ENCODE data around the gene CD58.

The CD58 gene

DNA sequence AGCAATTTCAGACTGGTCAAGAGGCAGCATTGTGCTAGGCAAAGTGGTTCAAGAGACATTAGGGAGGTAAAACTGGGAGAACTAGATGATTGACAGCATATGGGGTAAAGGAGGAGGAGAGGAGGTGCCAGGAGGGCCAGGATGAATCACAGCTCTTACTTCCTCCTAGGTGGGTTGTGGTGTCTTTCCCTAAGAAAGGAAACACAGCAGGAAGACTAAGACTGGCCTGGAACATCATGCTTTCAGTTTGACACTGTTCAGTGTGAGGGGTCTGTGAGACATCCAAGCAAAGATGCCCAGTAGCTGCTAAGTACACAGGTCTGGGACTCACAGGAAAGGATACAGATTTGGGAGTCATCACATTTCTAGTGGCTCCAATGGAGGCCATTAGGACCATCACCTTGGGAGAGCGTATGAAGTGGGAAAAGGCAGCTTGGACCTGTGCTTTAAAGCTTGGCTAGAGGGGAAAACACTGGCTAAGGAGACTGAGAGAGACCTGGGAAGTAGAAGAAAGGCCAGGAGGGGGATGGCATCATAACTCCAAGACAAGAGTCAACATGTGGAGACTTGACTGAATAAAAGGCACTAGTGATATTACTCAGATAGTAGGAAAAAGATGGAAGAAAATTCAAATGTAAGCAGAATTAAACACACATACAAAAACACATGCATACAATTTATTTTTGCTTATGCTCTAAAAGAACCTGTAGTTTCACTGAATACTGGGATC, 17.3 kb downstream of the CD58 start:
- TF ChIP-seq, protein P1, sequence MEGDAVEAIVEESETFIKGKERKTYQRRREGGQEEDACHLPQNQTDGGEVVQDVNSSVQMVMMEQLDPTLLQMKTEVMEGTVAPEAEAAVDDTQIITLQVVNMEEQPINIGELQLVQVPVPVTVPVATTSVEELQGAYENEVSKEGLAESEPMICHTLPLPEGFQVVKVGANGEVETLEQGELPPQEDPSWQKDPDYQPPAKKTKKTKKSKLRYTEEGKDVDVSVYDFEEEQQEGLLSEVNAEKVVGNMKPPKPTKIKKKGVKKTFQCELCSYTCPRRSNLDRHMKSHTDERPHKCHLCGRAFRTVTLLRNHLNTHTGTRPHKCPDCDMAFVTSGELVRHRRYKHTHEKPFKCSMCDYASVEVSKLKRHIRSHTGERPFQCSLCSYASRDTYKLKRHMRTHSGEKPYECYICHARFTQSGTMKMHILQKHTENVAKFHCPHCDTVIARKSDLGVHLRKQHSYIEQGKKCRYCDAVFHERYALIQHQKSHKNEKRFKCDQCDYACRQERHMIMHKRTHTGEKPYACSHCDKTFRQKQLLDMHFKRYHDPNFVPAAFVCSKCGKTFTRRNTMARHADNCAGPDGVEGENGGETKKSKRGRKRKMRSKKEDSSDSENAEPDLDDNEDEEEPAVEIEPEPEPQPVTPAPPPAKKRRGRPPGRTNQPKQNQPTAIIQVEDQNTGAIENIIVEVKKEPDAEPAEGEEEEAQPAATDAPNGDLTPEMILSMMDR (IDR thresholded peaks at IDR 0.05; ENCODE audit: low read depth, low read length), result no peak
- H3K4me3 ChIP-seq (ENCODE audit: low read depth, low read length), result no peak overlapping the region

DNA sequence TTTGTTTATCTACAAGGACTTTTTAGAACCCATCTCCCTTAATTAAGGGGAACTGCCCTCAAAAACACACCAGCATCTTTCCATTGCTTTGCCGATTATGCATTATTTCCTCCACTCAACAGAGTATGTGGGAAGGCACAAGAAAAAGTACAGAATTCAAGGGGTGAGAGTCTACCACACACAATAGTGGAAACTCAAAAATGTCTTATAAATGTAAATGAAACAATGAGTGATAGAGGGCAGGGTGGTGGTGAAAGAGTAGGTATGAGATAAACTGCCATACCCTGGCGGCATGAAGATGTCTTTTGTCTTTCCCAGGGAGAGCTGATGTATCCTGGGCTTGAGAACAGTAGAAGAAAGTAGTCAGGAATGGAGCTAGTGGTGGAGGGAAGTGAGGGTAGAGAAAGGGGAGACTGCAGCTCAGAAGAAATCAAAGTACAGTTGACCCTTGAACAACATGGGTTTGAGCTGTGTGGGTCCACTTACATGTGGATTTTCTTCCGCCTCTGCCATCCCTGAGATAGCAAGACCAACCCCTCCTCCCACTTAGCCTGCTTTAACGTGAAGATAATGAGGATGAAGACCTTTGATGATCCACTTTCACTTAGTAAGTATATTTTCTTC, 24.4 kb downstream of the CD58 start:
- TF ChIP-seq, protein P1 (IDR thresholded peaks at IDR 0.05; ENCODE audit: low read depth, low read length), result no peak
- H3K4me3 ChIP-seq (ENCODE audit: low read depth, low read length), result no peak overlapping the region

DNA sequence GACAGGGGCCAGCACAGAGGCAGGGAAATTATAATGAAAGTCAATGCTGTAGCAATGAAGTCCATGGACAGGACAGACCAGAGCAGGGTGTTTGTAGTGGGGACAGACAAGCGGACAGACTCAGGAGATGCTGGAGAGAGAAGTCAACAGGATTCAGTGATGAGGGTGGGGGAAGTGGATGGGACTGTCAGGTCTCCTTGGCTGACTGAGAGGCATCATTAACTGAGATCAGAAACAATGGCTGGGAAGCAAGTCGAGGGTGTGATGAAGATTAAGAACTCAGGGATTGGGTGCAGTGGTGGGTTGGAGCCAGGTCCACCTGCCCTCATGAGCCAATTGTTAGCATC, 25.5 kb downstream of the CD58 start:
- TF ChIP-seq, protein P1 (IDR thresholded peaks at IDR 0.05; ENCODE audit: low read depth, low read length), result no peak
- no peak overlapping the region for H3K4me3 ChIP-seq (ENCODE audit: low read depth, low read length)

DNA sequence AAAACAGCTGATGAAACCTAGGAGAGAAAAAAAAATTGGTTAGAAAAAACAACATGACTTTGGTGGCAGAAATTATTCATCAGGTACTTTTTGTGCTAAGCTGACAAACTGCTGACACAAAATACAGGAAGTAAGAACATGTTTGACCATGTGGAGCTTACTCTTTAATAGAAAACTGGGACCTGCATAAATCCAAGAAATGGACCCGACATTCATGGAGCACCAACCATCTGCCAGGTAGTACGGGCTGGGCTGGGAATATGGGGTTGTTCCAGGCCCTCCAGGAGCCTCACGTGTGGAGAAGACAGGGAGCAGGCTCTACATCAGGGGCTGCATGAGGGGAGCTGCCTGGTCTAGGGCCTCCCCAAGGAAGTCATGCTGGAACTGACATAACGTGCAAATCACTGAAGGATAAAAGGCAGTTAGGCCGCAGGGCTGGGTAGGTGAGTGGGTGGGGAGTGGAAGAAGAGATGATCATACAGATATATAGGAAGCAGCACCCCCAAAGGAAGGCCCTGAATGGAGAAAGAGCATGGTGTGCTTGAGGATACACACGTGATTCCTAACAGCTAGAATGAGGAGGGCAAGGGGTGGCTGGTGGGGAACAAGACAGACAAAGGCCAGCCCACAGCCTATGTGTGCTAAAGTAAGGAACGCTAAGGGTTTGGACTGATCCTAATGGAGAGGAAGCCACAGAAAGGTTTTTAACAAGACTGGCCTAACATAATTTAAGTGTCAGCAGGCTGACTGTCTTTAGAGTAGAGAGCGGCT, 26.1 kb downstream of the CD58 start:
- TF ChIP-seq, protein P1 (IDR thresholded peaks at IDR 0.05; ENCODE audit: low read depth, low read length), result no peak
- no peak overlapping the region for H3K4me3 ChIP-seq (ENCODE audit: low read depth, low read length)

DNA sequence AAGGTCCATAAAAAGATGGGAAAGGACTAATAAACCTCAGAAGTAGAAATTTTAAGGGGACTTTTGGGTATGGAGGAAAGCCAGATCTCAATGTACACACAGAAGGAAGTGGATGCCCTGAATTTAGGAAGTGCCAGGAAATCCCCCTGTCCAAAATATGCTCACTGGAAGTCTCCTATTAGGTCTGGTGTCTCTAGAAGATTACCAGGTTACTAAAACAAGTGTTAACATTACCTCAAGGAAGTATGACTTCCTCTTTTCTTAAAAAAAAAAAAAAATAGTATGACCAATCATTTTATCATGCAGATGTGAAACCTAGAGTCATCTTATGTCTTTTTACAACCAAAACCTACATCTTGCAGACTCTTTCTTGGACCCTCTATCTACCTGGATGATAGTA, 30.7 kb downstream of the CD58 start:
- H3K4me3 ChIP-seq (ENCODE audit: low read depth, low read length), result no peak overlapping the region
- TF ChIP-seq, protein P1 (IDR thresholded peaks at IDR 0.05; ENCODE audit: low read depth, low read length), result no peak

DNA sequence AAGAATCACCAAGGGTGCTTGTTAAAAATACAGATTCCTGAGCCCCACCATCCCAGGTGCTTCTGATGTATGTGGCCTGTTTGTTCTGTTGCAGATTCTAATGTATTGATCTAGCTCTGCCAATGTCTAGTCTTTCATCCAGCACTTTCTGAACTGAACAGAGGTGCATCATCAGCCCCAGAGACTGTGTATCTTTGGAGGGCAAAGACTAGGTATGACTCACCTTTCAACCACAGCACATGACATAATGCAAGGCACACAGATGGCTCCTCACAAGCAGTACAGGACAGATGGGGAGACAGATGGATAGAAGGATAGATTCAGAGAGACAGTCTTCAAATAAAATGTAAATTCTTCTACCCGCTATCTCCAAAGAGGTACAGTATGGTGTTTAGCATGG, 32.3 kb downstream of the CD58 start:
- TF ChIP-seq, protein P1 (IDR thresholded peaks at IDR 0.05; ENCODE audit: low read depth, low read length), result no peak

DNA sequence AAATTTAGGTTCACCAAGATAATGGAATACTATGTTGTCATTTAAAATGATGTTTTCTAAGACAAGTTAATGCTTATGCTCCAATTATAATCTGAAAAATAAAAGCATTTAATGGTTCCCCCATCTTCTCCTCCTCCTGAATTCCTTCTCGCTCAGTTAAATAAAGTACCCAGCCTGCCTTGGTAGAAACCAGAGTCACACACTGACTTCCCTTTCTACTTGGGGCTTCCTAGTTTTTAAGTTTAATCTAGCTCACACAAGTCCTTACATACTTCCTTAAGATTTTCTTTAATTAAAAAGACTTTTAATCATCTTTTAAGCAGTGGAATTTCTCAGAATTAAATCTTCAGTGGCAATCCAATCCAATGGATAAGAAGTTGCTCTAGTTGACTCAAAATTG, 32.9 kb downstream of the CD58 start:
- TF ChIP-seq, protein P1 (IDR thresholded peaks at IDR 0.05; ENCODE audit: low read depth, low read length), result no peak
- no peak overlapping the region for H3K4me3 ChIP-seq (ENCODE audit: low read depth, low read length)

More for the DNA sequence above, 32.3 kb downstream of the CD58 start:
- no peak overlapping the region for H3K4me3 ChIP-seq (ENCODE audit: low read depth, low read length)
